HepG2 (cell line): ENCODE results near the gene ARL5A. TPM values are rescaled to one million over a fixed set of nuclear protein-coding genes. Genes with fewer than 3 reads are reported as not detected.

Experiments used
- ARNTL ChIP-seq: sonication (generic); formaldehyde crosslinking; IDR thresholded peaks from 2 replicates; pipeline ENCODE4 v1.4.0; 2020; ENCODE audit warnings: mild to moderate bottlenecking, missing genetic modification reagents
- CBX1 ChIP-seq: IDR thresholded peaks from one replicate; pipeline ENCODE4 v1.6.1; 2016; ENCODE audit warnings: antibody characterized with exemption, low read depth
- DPF2 ChIP-seq: sonication (generic); formaldehyde crosslinking; IDR thresholded peaks from 2 replicates; pipeline ENCODE4 v1.4.0; 2020; ENCODE audit warnings: mild to moderate bottlenecking, low read depth, missing genetic modification reagents, borderline replicate concordance
- GATA4 ChIP-seq: sonication (generic); IDR thresholded peaks from 2 replicates; pipeline ENCODE4 v1.6.1; 2016; ENCODE audit warnings: antibody characterized with exemption, low read depth, borderline replicate concordance
- GZF1 ChIP-seq: sonication (generic); formaldehyde crosslinking; IDR thresholded peaks from 2 replicates; pipeline ENCODE4 v1.5.1; 2020; ENCODE audit warnings: mild to moderate bottlenecking, missing genetic modification reagents
- HDAC1 ChIP-seq: sonication (generic); formaldehyde crosslinking; IDR thresholded peaks from 2 replicates; pipeline ENCODE4 v1.5.1; 2020; ENCODE audit warnings: mild to moderate bottlenecking, missing genetic modification reagents
- HDAC6 ChIP-seq: fragments of 200-600 bp; sonication (generic); IDR thresholded peaks from 2 replicates; pipeline ENCODE4 v1.7.0; 2017; ENCODE audit warnings: mild to moderate bottlenecking, antibody characterized with exemption, low read length, low read depth
- HHEX ChIP-seq: IDR thresholded peaks from 2 replicates; pipeline ENCODE4 v1.6.1; 2016; ENCODE audit warnings: control low read depth
- HINFP ChIP-seq: sonication (generic); formaldehyde crosslinking; IDR thresholded peaks from 2 replicates; pipeline ENCODE4 v1.4.0; 2020; ENCODE audit warnings: low read depth, mild to moderate bottlenecking, missing genetic modification reagents
- HNRNPUL1 ChIP-seq: fragments of 200-400 bp; formaldehyde crosslinking; IDR thresholded peaks from 2 replicates; pipeline ENCODE4 v1.6.1; 2017; ENCODE audit warnings: low read depth, mild to moderate bottlenecking, low read length, moderate library complexity
- KLF15 ChIP-seq: sonication (generic); formaldehyde crosslinking; IDR thresholded peaks from 2 replicates; pipeline ENCODE4 v1.8.1; 2023; ENCODE audit warnings: borderline replicate concordance, mild to moderate bottlenecking, inconsistent platforms, missing genetic modification reagents, mixed read lengths
- MBD4 ChIP-seq: IDR thresholded peaks from 2 replicates; pipeline ENCODE4 v1.6.1; 2012; ENCODE audit warnings: low read length, inconsistent platforms, borderline replicate concordance
- MEIS2 ChIP-seq: sonication (generic); formaldehyde crosslinking; IDR thresholded peaks from 2 replicates; pipeline ENCODE4 v1.9.0; 2021; ENCODE audit warnings: mild to moderate bottlenecking, missing genetic modification reagents
- NCOR1 ChIP-seq: fragments of 200-600 bp; sonication (generic); IDR thresholded peaks from 2 replicates; pipeline ENCODE4 v1.7.0; 2017; ENCODE audit warnings: antibody characterized with exemption, low read length, borderline replicate concordance
- PHF5A ChIP-seq: IDR thresholded peaks from one replicate; pipeline ENCODE4 v1.6.1; 2018; ENCODE audit warnings: low read depth, missing genetic modification reagents; ENCODE audit not compliant: unreplicated experiment
- PHF8 ChIP-seq: sonication (generic); formaldehyde crosslinking; IDR thresholded peaks from 2 replicates; pipeline ENCODE4 v1.5.0; 2020; ENCODE audit warnings: missing genetic modification reagents
- SP2 ChIP-seq: sonication (generic); formaldehyde crosslinking; IDR thresholded peaks from 2 replicates; pipeline ENCODE4 v1.5.1; 2020; ENCODE audit warnings: mild to moderate bottlenecking, missing genetic modification reagents
- SP4 ChIP-seq: sonication (generic); formaldehyde crosslinking; IDR thresholded peaks from 2 replicates; pipeline ENCODE4 v1.8.1; 2023; ENCODE audit warnings: mild to moderate bottlenecking, missing genetic modification reagents
- SYNCRIP ChIP-seq: fragments of 200-400 bp; formaldehyde crosslinking; IDR thresholded peaks from 2 replicates; pipeline ENCODE4 v1.6.1; 2018; ENCODE audit warnings: mild to moderate bottlenecking, low read depth, low read length; ENCODE audit not compliant: insufficient read depth
- THYN1 ChIP-seq: sonication (generic); formaldehyde crosslinking; IDR thresholded peaks from 2 replicates; pipeline ENCODE4 v1.8.1; 2023; ENCODE audit warnings: low read depth, mild to moderate bottlenecking, moderate library complexity, missing genetic modification reagents, borderline replicate concordance
- WIZ ChIP-seq: sonication (generic); formaldehyde crosslinking; IDR thresholded peaks from 2 replicates; pipeline ENCODE4 v1.5.1; 2020; ENCODE audit warnings: mild to moderate bottlenecking, missing genetic modification reagents
- ZBTB21 ChIP-seq: sonication (generic); formaldehyde crosslinking; IDR thresholded peaks from 2 replicates; pipeline ENCODE4 v1.4.0; 2020; ENCODE audit warnings: missing genetic modification reagents
- ZNF343 ChIP-seq: sonication (generic); formaldehyde crosslinking; IDR thresholded peaks from 2 replicates; pipeline ENCODE4 v1.4.0; 2020; ENCODE audit warnings: mild to moderate bottlenecking, missing genetic modification reagents
- ZNF562 ChIP-seq: sonication (generic); formaldehyde crosslinking; IDR thresholded peaks from 2 replicates; pipeline ENCODE4 v1.8.0; 2022; ENCODE audit warnings: missing genetic modification reagents, borderline replicate concordance
- ZNF788 ChIP-seq: sonication (generic); formaldehyde crosslinking; IDR thresholded peaks from 2 replicates; pipeline ENCODE4 v1.5.0; 2020; ENCODE audit warnings: mild to moderate bottlenecking, missing genetic modification reagents, borderline replicate concordance
- polyA plus RNA-seq, 8 experiments: library from polyadenylated mRNA; depleted of rRNA in 3 of 8; stranded (reverse) in 7 of 8; unstranded in 1 of 8; fragments of >200 nt; fragmentation: Illumina TruSeq in 4 of 8; extraction: Trizol in 4 of 8; gene quantifications; 2 replicates each; pipeline versions ENCODE4 v1.2.1 to v1.2.3, GENCODE V29; 2011 to 2016; ENCODE audit warnings: low read depth in 4 of 8, missing spikeins in 1 of 8, mixed read lengths in 1 of 8; ENCODE audit not compliant: insufficient read depth in 1 of 8
- total RNA-seq, 5 experiments: library from RNA; depleted of rRNA; stranded (reverse); fragments of >200 nt; fragmentation: Illumina TruSeq; extraction: Trizol; gene quantifications; 2 replicates each; pipeline ENCODE4 v1.2.3, GENCODE V29; 2016; ENCODE audit warnings: low read depth in 1 of 5
- TF ChIP-seq, protein P1 (sequence below): sonication (generic); formaldehyde crosslinking; IDR thresholded peaks from 2 replicates; pipeline ENCODE4 v1.8.0; 2022; ENCODE audit warnings: mild to moderate bottlenecking, missing genetic modification reagents

ARL5A gene
- total and polyA plus RNA-seq, 2 of the 13 experiments (the other 11 are each of a cell fraction or from before 2014, with no cell fraction given): 47.5 to 149 TPM

DNA sequence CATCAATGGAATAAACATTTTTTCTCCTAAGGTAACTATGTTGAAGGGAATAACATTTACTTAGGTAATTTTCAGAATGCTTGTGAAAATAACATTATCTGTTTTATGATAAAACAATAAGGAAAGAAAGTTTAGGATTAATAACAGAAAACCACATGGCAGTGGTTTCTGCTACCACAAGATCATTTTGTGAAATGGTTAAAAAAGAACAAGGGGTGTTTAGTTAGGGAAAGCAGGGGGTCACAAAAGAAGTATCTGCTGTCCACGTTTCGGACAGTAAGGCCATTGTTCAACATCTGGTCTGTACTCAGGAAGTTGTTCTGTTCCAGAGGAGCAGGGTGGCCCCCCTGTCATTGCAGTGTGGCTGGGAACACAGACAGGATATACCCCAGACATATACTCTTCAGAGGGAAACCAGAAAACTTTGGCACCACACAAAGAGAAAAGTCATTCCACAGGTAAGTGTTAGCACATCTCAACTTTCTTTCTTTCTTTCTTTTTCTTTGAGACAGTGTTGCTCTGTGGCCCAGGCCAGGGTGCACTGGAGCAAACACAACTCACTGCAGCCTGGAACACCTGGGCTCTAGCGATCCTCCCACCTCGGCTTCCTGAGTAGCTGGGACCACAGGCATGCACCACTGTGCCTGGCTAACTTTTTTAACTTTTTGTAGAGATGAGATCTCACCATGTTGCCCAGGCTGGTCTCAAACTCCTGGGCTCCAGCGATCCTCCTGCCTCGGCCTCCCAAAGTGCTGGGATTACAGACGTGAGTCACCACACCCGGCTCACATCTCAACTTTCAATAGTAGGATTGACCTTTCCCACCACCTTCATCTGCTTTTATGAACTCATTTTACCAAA is 14.8 kb upstream of the ARL5A start (continued):
- TF ChIP-seq CBX1 (no peak), SYNCRIP (no peak), GZF1 (CRISPR knock-in tag) (no peak), HINFP (CRISPR knock-in tag) (0 out of 2 replicates have a peak, but pooled peaks have one; percentile 29), NCOR1 (no peak), MBD4 (no peak), HNRNPUL1 (no peak), ARNTL (0 out of 2 replicates have a peak, but pooled peaks have one; percentile 63), SP4 (CRISPR knock-in tag) (no peak), DPF2 (CRISPR knock-in tag) (peak; percentile 67; the same call in 1 of the 2 replicates), PHF5A (CRISPR knock-in tag) (no peak), ZBTB21 (CRISPR knock-in tag) (no peak), ZNF562 (no peak), PHF8 (CRISPR knock-in tag) (no peak), THYN1 (CRISPR knock-in tag) (no peak), ZNF788 (no peak), GATA4 (no peak), WIZ (CRISPR knock-in tag) (no peak), HHEX (CRISPR knock-in tag) (no peak), HDAC6 (no peak), SP2 (CRISPR knock-in tag) (no peak), MEIS2 (CRISPR knock-in tag) (no peak), HDAC1 (CRISPR knock-in tag) (0 out of 2 replicates have a peak, but pooled peaks have one; percentile 27), ZNF343 (CRISPR knock-in tag) (no peak; the same call in 1 of the 2 replicates), KLF15 (CRISPR knock-in tag) (no peak)
- TF ChIP-seq, protein P1, sequence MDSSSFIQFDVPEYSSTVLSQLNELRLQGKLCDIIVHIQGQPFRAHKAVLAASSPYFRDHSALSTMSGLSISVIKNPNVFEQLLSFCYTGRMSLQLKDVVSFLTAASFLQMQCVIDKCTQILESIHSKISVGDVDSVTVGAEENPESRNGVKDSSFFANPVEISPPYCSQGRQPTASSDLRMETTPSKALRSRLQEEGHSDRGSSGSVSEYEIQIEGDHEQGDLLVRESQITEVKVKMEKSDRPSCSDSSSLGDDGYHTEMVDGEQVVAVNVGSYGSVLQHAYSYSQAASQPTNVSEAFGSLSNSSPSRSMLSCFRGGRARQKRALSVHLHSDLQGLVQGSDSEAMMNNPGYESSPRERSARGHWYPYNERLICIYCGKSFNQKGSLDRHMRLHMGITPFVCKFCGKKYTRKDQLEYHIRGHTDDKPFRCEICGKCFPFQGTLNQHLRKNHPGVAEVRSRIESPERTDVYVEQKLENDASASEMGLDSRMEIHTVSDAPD (CRISPR knock-in tag): no peak
